ENCODE measurements around the gene GPC5.
"Not testable (repeated sequence)": the region's sequence is repeated elsewhere in the genome, so short reads cannot be mapped to it uniquely, and the experiment has no call there.

Gene GPC5

GRCh38 chr13:91660076-91660415, 261.6 kb downstream of the GPC5 start:
- DNase-seq, result no peak

DNA sequence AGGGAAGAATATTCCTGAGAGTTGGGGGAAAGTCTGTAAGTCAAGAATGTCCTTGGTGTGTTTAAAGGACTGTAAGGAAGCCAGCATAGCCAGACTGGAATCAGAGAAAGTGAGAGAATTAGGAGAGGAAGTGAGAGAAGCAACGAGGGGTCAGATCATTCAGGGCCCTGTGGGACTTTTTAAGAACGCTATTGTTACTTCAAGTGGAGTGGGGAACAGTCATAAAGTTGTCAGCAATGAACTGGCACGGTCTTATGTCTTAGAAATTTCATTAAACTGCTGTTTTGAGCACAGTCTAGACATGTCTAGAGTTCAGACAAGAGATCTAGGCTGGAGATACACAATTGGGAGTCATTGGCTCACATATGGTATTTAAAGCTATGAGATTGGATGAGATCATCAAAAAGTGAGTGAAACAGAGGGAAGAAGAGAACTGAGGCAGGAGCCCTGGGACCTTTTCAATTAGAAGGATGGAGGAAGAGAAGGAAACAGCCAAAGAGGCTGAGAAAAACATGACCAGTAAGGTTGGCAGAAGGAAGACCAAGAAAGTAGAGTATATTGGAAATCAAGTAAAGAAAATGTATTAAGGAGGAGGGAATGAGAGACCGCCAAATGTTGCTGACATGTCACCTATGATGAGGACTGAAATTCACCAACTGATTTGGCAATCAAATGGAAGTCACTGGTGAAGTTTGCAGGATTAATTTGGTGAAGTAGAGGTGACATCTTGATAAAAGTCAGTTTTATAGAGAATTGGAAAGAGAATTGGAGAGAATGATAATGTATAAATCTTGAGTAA, 263.5 kb downstream of the GPC5 start:
- no peak for DNase-seq

GRCh38 chr13:91664039-91664438, 265.6 kb downstream of the GPC5 start:
- no peak for DNase-seq

GRCh38 chr13:91667486-91667885, 269.1 kb downstream of the GPC5 start:
- no peak for DNase-seq

DNA sequence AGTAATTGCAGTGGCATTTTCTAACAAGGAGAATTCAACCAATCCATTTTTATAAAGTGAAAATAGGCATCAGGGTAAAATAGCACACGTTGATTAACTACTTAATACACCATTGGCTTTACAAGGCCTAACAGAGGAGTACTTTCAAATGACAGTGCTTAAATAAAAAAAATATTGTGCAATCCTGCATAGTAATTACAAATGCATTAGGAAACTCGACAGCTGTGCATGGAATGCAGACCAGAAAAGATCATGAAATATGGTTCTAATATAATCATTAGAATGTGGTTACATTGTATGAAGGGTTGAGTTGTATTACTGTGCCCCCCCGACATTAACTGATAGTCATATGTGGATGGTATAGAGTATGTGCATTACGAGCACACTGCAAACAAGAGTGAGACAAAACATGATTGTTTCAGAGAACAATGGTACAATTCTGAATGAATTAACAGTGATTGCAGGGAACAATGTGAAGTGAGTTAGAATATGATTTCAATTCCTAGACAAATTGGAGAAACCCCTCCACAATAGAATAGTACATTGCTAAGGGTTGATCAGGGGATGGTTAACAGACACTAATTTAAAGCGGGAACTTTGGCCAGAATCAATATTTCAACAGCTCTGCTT, 270.6 kb downstream of the GPC5 start:
- DNase-seq, result no peak

GRCh38 chr13:91674347-91674746, 275.9 kb downstream of the GPC5 start:
- DNase-seq, result not testable (repeated sequence)

DNA sequence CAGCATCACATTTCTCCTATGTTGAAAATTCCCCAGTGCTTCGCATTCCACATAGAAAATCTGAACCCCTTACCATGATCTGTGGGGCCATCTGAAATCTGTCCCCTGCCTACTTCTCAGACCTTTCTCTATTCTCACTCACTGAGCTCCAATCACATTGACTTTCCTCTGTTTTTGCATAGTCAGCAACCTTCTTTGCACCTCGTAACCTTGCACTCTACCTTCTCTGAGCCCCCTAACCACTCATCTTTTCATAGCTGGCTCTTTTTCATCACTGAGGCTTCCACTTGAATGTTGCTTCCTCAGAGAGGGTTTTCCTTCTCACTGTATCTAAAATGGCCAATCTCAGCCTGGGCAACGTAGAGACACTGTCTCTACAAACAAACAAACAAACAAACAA, 286.3 kb downstream of the GPC5 start:
- DNase-seq, result no peak

DNA sequence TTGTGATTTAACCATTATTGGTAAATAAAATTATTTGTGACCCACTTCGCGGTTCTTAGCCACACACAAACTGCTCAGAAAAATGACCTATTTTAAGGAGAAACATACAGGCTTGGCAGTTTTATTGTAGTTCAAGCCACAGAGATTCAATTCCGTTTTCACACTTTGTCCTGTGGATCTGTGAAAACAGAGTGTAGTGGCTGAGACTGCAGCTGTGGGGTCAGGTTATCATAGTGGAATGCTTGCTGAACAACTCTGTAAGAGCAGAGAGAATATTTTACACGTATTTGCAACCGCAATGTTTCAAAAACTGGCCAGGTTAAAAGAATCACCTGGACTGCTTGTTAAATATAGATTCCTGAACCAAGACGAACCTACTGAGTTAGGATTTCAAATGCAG, 292.5 kb downstream of the GPC5 start:
- DNase-seq, result no peak

DNA sequence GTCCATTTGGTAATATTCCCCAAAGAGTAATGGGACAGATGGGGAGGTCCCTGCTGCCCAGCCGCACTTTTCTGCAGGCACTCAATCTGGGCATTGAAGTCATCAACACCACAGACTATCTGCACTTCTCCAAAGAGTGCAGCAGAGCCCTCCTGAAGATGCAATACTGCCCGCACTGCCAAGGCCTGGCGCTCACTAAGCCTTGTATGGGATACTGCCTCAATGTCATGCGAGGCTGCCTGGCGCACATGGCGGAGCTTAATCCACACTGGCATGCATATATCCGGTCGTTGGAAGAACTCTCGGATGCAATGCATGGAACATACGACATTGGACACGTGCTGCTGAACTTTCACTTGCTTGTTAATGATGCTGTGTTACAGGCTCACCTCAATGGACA, 295.0 kb downstream of the GPC5 start:
- DNase-seq, result no peak

GRCh38 chr13:91698308-91698707, 299.9 kb downstream of the GPC5 start:
- no peak for DNase-seq

- DNase-seq, result no peak
Observed at GRCh38 chr13:91698767-91699166, 300.3 kb downstream of the GPC5 start.

DNA sequence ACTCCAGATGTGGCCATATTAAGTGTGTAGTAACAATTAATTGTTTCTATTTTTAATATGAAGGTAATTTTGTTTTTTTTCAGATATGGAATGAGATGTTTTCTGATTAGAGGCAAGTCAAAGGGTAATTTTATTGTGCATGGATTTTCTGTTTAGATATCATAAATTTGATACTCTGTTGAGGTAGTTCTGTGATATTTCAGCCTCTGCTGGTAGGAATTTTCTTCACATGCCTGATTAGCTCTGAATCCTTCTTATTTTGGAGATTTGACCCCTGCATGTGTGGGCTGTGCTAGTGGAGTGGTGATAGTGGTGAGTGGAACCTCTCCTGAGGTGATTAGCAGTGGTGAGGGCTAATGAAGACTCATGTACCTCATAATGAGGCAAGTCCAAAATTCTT, 301.4 kb downstream of the GPC5 start:
- DNase-seq, result no peak

GRCh38 chr13:91701975-91702374, 303.6 kb downstream of the GPC5 start:
- DNase-seq, result no peak

GRCh38 chr13:91702411-91702810, 304.0 kb downstream of the GPC5 start:
- DNase-seq, result no peak

GRCh38 chr13:91704398-91704797, 306.0 kb downstream of the GPC5 start:
- no peak for DNase-seq

GRCh38 chr13:91708558-91708957, 310.1 kb downstream of the GPC5 start:
- DNase-seq, result no peak

DNA sequence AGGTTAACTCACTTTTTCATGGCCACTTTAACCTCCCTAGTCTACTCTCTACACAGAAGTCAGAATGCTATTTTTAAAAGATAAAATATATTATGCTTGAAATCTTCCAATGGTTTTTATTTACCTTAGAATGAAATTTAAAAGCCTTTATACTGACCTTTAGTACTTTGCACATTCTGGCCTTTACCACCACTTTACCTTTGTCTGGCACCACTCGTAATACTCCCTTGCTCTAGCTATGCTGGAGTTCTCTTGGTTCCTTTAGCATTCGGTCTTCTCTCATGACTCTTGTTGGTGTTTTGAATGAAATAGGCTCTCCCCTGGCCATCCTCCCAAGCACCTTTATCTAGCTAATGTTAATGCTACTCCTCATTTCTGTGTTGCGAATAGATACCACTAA, 310.8 kb downstream of the GPC5 start:
- DNase-seq, result no peak

GRCh38 chr13:91710733-91711132, 312.3 kb downstream of the GPC5 start:
- DNase-seq, result no peak

GRCh38 chr13:91714855-91715254, 316.4 kb downstream of the GPC5 start:
- no peak for DNase-seq

- no peak for DNase-seq
Observed at GRCh38 chr13:91716436-91717065, 318.1 kb downstream of the GPC5 start.

- DNase-seq, result peak in 1 of 2 experiments; percentile 15
Observed at GRCh38 chr13:91719033-91719432, 320.6 kb downstream of the GPC5 start.

DNA sequence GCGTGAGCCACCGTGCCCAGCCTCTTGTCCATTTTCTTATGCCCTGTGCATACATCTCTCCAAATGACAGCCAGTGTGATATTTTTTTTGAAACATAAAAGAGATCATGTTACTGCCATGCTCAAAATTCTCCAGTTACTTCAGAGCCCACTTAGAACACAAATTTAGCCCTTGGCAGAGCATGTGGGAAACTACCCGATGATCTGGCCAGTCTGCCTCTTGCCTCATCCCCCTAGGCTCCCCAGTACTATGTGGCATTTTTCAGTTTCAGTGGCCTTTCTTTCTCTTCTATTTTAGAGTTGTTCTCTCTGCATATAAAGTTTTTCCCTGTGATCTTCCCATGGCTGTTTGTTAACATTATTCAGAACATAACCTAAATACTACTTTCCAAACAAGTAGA, 323.0 kb downstream of the GPC5 start:
- DNase-seq, result no peak

DNA sequence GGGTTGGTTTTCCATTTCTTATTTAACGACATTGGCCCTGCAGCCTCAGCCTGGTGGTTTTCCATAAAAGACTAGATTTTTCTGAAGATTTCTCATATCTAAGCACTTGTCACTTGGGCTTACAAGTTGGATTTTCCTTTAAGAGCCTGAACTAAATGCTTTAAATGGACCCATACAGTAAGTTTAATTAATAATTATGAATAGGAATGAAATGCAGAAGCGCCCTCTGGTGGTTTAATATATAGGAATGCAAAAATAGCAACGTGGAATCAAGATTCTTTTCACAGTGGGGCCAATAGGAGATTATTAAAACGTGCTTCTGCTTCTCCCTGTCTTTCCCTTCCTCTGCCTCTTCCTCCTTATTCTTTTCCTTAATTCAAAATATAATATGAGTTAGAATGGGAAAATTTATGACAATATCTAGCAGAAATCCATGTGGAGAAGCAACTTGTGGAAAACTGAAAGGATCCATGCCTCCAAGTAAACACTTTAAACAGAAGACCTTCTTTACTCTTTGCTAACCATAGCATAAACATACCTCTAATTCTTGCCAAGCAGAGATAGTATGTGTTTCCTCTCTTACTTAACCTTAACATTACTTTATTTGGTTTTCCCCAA, 324.0 kb downstream of the GPC5 start:
- DNase-seq, result peak in 1 of 2 experiments; percentile 33

DNA sequence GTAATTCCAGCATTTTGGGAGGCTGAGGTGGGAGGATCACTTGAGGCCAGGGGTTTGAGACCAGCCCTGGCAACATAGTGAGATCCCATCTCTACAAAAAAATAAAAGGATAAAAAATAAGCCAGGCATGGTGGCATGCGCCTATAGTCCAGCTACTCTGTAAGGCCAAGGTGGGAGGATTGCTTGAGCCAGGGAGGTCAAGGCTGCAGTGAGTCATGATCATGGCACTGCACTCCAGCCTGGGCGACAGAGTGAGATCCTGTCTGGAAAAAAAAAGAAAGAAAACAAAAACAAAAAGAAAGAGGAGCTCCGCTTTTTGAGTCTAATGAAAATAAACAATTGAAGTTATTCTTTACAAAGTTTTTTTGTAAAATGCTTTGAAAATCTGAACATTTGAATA, 326.2 kb downstream of the GPC5 start:
- DNase-seq, result no peak

Data from SW 1271 (cell line).